Endometrial microvascular endothelial cells (primary cell): ENCODE data around the gene TCEAL7. TPM values are rescaled to one million over a fixed set of nuclear protein-coding genes. Genes with fewer than 3 reads are reported as not detected.
"Not testable (repeated sequence)": the region's sequence is repeated elsewhere in the genome, so short reads cannot be mapped to it uniquely, and the experiment has no call there.

Source experiments
- in situ Hi-C: cut with HindIII; loops from 2 replicates; pipeline ENCODE4 v1.10.0; 2017; ENCODE audit warnings: low sequenced_read_pairs, low pct_unique_long_range_greater_than_20kb; ENCODE audit errors: inconsistent ontology term
- total RNA-seq: library from RNA; depleted of rRNA; stranded (reverse); fragments of >200 nt; gene quantifications from one replicate; pipeline ENCODE4 v1.2.3, GENCODE V29; 2015; ENCODE audit errors: inconsistent ontology term

TCEAL7 gene, protein sequence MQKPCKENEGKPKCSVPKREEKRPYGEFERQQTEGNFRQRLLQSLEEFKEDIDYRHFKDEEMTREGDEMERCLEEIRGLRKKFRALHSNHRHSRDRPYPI
- 2.3 TPM for total RNA-seq

DNA sequence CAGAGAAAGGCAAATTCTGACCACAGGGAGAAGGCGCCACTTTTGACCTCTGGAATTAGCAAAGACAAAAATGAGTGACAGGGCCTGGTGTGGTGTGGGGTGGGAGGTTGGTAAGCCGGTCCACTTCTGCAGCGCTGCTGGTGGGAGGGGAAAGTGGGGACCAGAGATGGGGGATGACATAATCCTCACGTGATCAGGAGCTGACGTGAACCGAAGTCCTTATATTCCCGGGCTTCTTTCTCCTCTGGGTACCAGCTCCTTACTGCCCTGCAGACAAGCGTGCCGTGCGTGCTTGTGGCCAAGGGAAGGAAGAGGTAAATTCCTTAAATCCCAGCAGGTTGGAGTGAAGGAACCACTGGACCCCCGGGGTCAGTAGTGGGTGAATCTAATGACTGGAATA is at the start of gene TCEAL7:
Gene TCEAL7 (plus strand): TSS at position 249 of the 400 bp plus-strand sequence. CDS start 1,165 bp downstream, outside the sequence.
- in situ Hi-C loops = no loop called here

DNA sequence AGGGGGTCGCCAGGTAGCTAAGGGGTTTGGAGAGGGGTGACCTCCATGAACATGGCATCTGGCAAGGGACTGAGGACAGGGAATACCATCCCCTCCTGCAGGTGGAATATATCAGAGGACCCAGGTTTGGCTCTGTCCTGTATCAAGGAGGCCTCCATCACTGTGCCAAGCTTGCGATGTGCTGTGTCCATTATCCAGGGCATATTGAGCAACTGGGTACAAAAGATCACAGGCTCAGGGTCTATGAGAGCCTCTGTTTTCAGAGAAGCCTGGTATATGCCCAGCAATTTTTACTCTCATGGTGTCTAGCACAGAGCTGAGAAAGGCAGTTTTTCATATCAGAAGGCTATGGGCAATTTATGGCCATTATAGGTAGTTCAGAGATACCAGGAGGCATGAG is 36.9 kb upstream of the TCEAL7 start:
- in situ Hi-C loops = no loop called here

DNA sequence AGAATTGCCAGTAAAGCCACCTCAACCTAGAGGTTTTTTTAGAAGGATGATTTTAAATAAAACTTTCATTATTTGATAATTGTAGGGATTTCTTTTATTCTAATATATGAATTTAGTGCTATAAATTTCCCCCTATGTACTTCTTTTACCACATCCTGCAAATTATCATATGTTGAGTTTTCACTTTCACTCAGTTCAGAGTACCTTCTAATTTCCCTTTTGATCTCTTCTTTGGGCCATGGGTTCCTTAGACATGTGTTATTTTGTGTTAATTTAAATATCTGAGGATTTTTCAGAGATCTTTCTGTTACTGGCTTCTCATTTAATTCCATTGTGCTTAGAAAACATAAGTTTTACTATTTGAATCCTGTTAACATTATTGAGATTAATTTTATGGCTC is 25.3 kb upstream of the TCEAL7 start:
- in situ Hi-C loops = no loop called here

DNA sequence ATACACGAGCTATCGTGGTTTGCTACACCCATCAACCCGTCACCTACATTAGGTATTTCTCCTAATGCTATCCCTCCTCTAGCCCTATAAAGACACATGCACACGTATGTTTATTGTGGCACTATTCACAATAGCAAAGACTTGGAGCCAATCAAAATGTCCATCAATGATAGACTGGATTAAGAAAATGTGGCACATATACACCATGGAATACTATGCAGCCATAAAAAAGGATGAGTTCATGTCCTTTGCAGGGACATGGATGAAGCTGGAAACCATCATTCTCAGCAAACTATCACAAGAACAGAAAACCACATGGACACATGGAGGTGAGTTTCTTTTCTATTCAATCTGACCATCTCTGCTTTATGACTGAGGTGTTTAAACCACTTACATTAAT is 24.4 kb upstream of the TCEAL7 start:
- in situ Hi-C loops = not testable (repeated sequence)

DNA sequence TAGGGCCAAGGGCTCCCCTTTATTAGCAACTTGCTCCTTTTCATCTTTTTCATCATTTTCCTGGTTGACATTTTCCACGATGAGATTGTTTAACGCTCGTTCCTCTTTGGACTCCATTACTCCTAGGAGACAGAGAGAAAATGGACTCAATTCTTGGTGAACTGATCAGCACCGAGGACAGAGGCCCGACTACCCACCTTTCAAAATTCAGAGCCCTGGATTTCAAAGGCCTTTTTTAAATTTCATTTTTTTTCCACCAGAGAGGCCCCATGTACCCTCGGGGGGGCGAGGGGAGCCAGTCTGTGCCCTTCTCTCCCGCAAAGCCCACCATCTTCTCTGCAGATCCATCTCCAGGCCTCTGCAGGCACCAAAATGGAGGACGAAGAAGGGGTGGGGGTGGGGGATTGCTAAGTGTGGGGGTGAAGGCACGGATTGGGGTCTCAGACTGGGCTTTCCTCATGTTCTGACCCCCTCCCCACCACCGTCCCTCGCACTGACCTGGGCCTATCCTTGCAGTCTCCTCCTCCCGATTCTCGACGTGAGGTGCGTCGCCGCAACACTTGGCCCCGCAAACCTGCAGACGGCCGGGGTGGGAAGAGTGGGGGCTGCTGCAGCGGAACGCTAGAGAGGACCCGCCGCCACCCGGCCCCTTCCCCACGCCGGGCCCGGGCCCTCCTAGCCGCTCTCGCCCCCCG is 20.0 kb upstream of the TCEAL7 start:
- in situ Hi-C loops = no loop called here

DNA sequence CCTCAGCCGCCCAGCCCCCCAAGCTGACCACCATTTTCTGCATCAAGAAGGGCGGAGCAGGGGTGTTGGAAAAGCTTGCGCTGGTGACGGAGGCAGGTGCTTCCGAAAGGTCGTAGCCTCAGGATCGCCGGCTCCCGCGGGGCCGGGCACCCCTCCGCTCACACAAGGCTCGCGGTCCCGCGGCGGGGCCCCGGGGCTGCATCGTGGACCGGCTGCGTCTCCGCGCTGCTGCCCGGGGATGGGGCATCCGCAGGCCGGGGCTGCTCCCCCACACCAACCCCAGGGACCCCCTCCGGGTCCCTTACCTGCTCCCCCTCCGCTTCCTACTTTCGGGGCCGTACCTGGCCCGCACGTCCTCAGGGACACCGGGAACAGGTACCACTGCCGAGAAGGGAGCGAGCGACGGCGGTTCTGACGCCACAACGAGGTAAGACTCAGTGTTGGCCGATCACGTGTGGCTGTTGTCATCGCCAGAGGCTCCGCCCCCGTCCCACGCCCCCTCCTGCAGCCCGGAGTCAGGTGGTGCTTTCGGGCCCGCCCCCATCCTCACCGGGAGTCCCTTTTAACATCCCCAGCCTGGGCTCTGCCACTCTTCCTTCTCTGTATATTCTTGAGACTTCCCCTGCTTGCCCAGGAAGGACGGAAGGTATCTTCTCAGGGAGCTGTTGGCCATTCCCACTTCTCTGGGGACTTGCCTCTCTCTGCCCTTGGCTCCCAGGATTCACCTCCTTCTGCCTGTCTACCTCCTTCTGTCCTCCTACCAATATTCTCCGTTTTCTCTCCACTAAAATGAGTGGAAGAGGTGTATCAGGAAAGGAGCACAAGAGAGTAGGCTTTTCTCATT is 19.3 kb upstream of the TCEAL7 start, which contains the start of gene BEX2:
Gene BEX2 (minus strand): TSS at position 436 of the 844 bp plus-strand sequence. CDS start 1,014 bp downstream, outside the sequence.
- in situ Hi-C loops = no loop called here

DNA sequence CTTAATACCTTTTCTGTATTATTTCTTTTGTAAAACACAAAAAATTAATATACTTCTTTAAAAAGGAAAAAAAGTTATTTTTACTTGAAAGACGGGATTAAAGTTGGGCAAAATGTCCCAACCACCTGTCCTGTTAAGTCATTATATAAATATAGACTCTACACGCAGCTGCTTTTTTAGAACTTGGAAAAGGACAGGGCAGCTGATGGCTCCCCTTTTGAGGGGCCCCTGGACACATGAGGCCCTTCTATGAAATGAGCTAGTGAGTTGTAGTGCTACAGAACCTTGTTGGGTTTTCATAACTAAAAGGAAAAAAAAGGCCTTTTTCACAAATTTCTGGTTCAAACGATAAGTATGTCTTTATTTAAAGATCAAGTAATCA is 18.6 kb upstream of the TCEAL7 start:
- in situ Hi-C loops = no loop called here

DNA sequence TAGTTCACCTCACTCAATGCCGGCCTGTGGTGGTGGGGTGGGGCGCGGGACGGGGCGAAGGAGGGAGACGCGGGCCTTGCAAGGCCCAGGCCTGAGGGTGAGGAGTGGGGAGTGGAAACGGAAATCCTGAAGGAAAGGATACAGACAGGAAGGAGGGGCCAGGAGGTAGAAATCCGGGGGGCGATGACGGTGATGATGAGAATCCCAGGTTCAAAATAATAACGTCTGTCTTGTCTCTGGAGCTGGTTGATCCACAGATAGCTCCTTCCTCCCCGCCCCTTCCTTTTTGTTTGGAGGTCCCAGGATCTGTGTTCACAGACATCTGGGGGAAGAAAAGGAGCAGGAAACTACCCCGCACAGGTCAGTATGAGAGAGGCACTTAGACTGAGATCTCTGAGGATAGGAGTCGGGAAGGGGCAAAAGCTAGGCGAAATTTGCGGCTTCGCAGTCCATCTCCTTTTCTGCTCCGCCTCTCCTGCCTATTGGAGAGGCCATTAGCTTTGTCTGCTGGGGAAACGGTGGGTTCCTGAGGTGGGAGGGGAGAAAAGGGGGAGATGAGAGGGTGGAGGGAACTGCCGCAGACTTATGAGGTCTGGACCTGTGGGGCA is 746 bp downstream of the TCEAL7 start:
- in situ Hi-C loops = no loop called here

DNA sequence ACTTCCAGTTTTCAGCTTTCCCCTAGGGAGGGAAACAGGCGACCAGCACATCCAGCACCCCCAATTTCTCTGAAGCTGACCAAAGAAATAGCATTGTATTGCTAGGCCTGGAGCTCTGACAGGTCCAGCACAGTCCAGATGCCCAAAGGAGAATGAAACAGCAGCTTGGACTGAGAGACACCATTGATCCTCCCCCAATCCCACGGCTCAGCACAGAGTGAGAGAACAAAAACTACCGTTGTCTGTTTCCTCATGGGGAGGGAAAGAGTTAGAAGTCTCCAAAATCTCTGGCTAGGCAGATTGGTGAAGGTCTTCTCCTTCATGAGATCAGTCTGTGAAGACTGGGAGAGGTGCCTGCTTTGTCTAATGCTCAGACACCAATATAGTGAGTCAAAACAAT is 8.6 kb downstream of the TCEAL7 start:
- in situ Hi-C loops = no loop called here

DNA sequence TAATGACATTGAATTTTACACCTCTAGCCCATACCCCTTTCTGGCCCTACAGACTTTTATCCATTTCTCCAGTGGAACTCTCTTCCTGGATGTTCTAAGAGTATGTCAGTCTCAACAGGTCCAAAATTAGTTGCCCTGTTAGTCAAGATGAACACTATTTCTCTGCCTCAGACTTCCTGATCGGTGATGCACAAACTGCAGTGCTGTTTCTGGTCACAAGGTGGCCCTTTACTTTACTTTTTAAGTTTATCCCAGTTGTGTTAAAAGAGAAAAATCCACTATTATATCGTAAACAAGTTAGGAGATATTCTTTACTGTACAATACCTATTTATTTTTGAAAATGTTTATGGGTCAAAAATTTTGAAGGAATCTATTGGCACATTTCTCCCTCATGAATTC is 13.1 kb downstream of the TCEAL7 start:
- in situ Hi-C loops = no loop called here

DNA sequence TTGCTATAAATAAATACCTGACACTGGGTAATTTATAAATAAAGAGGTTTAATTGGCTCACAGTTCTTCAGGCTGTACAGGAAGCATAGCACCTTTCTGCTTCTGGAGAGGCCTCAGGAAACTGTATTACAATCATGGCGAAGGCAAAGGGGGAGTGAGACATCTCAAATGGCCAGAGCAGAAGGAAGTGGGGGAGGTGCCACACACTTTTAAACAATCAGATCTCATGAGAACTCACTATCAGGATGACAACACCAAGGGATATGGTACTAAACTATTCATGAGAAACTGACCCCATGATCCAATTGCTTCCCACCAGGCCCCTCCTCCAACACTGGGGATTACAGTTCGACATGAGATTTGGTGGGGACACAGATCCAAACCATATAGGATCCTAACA is 14.6 kb downstream of the TCEAL7 start:
- in situ Hi-C loops = no loop called here

DNA sequence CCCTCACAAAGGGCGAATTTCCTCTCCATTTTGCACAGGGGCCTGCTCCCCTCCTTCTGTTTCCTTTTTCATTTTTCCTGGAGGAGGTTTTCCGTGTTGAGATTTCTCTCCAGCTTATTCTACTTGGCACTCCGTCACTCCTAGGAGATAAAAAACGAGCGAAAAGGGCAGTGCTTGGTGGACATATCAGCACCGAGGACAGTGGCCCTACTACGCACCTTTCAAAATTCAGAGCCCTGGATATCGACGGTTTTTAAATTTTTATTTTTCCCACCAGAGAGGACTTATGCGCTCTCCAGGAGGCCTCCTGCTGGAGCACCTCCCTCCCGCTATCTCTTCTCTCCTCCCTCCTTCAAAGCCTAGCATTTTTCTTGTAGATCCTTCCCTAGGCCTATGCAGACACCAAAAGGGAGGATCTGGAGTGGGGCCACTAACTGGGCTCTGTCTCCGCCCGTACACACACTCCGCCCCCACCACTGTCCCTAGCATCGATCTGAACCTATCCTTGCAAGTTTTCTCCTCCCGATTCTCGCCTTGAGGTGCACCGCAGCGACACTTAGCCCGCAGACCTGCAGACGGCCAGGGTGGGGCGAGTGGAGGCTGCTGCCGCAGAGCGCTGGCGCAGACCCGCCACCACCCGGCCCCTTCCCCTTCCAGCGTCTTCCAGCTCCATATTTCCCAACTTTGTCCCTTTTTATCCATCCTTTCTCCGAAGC is 17.8 kb downstream of the TCEAL7 start:
- in situ Hi-C loops = no loop called here

DNA sequence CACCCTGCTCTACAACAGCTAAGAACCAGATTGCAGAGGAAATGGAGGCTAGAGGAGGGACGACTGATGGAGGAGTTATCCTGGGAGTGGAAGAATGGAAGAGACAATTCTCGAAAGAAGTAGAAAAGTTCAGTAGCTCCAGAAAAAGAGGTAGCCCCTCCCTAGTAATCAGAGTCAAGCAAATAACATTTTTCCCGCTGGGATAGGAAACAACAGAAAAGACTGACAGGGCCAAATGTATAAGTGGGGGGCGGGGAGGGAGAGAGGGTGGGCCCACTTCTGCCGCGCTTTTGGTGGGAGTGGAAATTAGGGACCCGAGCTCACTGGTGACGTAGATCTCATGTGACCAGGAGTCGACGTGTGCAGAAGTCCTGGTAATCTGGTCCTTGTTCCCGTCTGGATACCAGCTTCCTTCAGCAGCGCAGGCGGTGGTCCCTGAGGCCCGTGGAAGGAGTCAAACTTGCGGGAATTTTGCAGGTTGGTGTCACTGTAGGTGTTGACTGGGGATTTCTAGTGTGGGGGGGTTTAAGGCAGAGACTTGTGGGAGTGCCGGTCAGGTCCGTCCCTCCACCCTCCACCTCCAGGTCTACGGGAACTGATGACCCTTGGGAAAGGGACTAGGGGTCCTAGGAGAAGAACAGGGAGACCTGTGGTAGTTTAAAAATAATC is 26.2 kb downstream of the TCEAL7 start, which contains the start of gene TCEAL9:
Gene TCEAL9 (plus strand): TSS at position 377 of the 669 bp plus-strand sequence. CDS start 1,179 bp downstream, outside the sequence.
- in situ Hi-C loops = no loop called here

DNA sequence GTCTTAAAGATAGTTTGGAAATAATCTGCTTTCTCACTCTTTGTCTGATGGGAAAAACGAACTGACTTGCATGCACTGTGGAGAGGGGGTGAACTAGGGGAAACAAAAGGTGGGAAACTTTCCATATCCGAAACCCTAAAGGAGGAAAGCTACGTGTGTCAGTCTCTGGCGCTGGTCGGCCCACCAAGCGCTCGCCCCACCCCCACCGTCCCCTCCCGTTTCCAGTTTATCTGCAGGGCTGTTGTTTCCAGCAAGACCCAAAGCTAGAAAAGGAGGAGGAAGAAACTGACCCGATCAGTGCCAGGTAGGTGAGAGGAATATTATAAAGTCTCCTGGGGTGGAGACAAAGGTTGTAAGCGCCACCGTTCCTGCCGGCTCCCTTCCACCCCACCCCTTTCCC is 26.8 kb downstream of the TCEAL7 start:
- in situ Hi-C loops = no loop called here

DNA sequence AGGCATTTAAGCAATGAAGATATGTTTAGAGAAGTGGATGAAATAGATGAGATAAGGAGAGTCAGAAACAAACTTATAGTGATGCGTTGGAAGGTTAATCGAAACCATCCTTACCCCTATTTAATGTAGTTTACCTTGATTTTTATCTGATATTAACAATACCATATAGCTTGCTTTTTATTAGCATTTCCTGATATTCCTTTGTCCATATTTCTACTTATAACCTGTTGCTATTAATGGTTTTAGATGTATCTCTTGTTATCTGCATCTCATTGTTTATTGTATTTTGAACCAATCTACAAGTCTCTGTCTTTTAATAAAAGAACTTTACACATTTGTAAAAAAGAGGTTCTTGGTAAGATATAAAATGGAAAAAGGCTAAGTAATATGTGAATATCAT is 27.8 kb downstream of the TCEAL7 start:
- in situ Hi-C loops = no loop called here

DNA sequence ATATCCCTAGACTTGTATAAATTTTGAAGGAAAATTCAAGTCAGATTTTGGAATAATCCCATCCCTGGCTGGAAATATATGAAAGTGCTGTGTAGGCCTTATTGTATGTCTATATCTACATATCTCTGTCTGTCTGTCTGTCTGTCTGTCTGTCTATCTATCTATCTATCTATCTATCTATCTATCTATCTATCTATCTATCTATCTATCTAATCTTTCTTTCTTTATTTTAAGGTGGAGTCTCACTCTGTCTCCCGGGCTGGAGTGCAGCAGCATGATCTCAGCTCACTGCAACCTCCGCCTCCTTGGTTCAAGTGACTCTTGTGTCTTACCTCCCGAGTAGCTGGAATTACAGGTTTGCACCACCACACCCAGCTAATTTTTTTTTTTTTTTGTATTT is 29.6 kb downstream of the TCEAL7 start:
- in situ Hi-C loops = not testable (repeated sequence)

DNA sequence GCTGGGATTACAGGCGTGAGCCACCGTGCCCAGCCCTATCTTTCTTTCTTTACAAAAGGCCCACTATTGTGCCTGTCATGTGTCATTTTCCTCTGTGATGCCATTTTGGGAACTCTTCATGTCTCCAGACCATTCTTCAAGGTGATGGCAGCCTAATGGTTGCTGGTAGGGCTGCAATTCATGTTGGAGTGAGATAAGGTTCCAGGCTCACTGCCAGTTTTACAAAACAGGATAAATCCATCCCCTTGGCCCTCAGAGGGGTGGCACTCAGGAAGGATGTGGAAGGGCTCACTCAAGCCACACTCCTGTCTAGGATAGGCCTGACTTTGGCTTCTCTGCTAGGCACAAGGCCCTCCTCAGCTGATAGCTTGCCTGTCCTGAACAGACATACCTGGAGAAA is 30.1 kb downstream of the TCEAL7 start:
- in situ Hi-C loops = no loop called here

DNA sequence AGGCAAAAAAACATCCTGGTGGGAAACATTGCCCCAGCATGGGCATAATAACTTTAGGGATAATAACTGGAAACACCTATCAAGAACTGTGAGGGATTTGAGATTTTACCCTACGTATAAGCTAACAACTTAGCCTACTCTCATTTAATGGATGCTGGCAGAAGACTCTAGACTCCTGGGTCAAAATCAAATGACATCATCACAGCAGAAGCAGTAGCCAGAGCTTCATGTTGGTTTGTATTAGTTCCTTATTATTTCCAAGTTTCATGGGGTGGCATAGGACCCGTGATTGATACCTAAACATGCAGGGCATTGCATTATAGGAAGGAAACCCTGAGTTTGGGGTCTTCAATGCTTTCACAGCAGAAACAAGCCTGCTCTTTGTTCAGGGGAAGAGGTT is 30.9 kb downstream of the TCEAL7 start:
- in situ Hi-C loops = no loop called here
